Astrocyte of the spinal cord (primary cell): Measurements from ENCODE around the gene SLC25A24.
A peak's percentile ranks its signal among the peaks of the same experiment; 100 is the strongest.
"Not testable (repeated sequence)": the region's sequence is repeated elsewhere in the genome, so short reads cannot be mapped to it uniquely, and the experiment has no call there.

Experiments
- DNase-seq: peaks from one replicate; pipeline ENCODE4 v3.0.0; 2011; ENCODE audit warnings: low read depth, low spot score
- H3K4me3 ChIP-seq: 2 replicates; pipeline ENCODE4 v1.5.1; 2011; ENCODE audit warnings: low read depth, mild to moderate bottlenecking, low read length, moderate library complexity
- in situ Hi-C: cut with HindIII; loops from 2 replicates; pipeline ENCODE4 v1.10.0; 2017; ENCODE audit warnings: low sequenced_read_pairs
- TF ChIP-seq, protein P1 (sequence below): IDR thresholded peaks from 2 replicates; pipeline ENCODE4 v1.5.1; 2012; ENCODE audit warnings: low read depth, mild to moderate bottlenecking, low read length, inconsistent platforms

Gene SLC25A24

DNA sequence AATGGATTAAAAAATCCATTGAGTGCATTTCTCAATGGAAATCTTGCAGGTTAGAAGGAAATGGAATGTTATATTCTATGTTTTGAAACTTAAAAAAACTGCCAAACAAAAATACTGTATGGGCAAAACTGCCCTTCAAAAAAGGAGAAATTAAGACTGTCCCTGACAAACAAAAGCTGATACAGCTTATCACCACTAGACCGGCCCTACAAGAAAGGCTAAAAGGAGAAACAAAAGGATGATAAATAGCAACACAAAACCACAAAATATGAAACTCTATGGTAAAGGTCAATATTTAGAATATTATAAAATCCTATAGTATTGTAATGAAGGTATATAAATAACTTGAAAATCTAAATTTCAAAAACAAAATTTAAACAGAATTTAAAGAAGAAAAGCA is 60.0 kb downstream of the SLC25A24 start:
- in situ Hi-C loops = no loop called here
- DNase-seq = no peak
- H3K4me3 ChIP-seq = no peak overlapping the region
- TF ChIP-seq, protein P1, sequence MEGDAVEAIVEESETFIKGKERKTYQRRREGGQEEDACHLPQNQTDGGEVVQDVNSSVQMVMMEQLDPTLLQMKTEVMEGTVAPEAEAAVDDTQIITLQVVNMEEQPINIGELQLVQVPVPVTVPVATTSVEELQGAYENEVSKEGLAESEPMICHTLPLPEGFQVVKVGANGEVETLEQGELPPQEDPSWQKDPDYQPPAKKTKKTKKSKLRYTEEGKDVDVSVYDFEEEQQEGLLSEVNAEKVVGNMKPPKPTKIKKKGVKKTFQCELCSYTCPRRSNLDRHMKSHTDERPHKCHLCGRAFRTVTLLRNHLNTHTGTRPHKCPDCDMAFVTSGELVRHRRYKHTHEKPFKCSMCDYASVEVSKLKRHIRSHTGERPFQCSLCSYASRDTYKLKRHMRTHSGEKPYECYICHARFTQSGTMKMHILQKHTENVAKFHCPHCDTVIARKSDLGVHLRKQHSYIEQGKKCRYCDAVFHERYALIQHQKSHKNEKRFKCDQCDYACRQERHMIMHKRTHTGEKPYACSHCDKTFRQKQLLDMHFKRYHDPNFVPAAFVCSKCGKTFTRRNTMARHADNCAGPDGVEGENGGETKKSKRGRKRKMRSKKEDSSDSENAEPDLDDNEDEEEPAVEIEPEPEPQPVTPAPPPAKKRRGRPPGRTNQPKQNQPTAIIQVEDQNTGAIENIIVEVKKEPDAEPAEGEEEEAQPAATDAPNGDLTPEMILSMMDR = no peak

DNA sequence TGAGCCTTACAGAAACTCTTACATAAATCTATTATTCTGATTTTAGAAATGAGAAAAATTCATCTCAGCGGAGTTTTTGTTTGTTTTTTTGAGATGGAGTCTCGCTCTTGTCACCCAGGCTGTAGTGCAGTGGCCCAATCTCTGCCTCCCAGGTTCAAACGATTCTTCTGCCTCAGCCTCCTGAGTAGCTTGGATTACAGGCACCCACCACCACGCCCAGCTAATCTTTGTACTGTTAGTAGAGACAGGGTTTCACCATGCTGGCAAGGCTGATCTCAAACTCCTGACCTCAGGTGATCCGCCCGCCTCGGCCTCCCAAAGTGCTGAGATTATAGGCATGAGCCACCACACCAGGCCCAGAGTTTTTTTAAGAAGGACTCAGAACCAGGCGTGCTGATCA is 60.6 kb downstream of the SLC25A24 start:
- DNase-seq, in situ Hi-C loops, H3K4me3 ChIP-seq: not testable (repeated sequence)

GRCh38 chr1:108133148-108133547 is 67.0 kb downstream of the SLC25A24 start:
- H3K4me3 ChIP-seq, DNase-seq, in situ Hi-C loops: not testable (repeated sequence)

- DNase-seq, in situ Hi-C loops, H3K4me3 ChIP-seq: not testable (repeated sequence)
Measured at GRCh38 chr1:108132367-108132766, 67.8 kb downstream of the SLC25A24 start.

- H3K4me3 ChIP-seq, DNase-seq, in situ Hi-C loops: not testable (repeated sequence)
Measured at GRCh38 chr1:108131281-108131680, 68.9 kb downstream of the SLC25A24 start.

GRCh38 chr1:108130794-108131193 is 69.3 kb downstream of the SLC25A24 start:
- in situ Hi-C loops = no loop called here
- no peak for DNase-seq
- TF ChIP-seq, protein P1 = no peak
- no peak overlapping the region for H3K4me3 ChIP-seq

DNA sequence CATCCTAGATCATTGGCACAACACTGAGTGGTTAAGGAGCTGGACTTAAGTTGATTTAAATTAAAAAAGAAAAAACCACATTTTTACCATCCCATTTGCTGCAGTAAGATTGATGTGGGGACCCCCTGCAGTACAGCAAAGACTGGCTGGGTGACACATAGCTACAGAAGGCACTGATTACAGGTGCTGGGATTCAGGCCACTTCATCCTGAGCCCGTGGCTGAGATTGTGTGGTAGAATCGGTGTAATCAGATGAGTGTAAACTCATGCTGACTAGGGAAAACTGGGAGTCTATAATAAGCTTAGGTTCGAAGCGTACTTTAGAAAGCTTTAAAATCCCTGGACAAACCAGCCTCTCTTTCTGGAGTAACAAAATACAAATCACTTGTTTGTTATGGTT is 70.1 kb downstream of the SLC25A24 start:
- in situ Hi-C loops = no loop called here
- no peak overlapping the region for H3K4me3 ChIP-seq
- no peak for DNase-seq
- TF ChIP-seq, protein P1 = no peak

DNA sequence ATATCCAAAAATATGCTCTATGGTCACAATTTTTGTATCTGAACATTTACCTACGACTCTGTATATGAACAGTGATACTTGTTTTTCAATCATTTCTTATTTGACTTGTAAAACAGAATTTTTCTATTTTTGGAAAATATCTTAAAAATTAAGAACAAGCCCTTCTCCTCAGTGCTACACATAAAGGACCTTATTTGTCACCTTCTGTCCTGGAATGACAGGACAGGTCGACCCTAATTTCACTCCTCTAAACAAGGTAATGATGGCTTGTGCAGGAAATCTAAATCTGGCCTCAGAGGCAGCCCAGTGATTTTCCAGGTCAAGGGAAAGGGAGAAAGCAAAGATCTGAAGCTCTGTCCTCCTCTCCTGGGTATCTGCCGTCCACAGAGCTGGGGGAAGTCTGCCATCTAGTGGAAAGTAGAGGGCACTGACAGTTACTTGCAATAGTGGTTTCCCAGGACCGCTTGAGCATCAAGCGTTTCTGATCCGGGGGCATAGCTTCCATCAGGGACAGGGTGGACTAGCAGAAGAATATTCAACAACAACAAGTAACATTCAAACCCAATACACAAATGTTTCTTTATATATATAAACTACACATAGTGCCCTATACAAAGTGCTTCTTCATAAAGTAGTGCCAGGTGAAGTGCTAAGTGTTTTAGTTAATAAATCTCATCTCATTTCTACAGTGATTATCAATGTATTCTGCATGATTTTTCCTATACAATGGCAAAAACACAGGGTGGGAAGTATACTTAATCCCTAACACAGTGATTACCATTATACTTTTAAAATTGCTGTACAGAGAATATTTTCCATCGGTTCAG is 74.6 kb downstream of the SLC25A24 start:
- TF ChIP-seq, protein P1 = peak; percentile 93
- in situ Hi-C loops = no loop called here
- no peak overlapping the region for H3K4me3 ChIP-seq
- peak; percentile 80 for DNase-seq
